A549 (cell line): ENCODE measurements around the gene NR3C2. TPM values are rescaled to one million over a fixed set of nuclear protein-coding genes. Genes with fewer than 3 reads are reported as not detected.

Experiments used
- ATAC-seq, 2 experiments: fragments of 200-7000 bp in 1 of 2; fragments of >200 bp in 1 of 2; cut with Nextera tagmentation in 1 of 2; cut with Tn5 transposase in 1 of 2; 3 replicates each; pipeline versions ENCODE4 v1.8.0 to v1.9.1; 2018 to 2020; ENCODE audit warnings: mild to moderate bottlenecking in 1 of 2, moderate library complexity in 1 of 2
- CTCF ChIA-PET: fragments of 300-600 bp; sonication (Branson Sonifier 250); formaldehyde crosslinking; extraction: SDS; loops from one replicate; lab custom pipeline; 2021; ENCODE audit warnings: antibody characterized with exemption, inconsistent platforms; lab: Yijun Ruan, JAX
- POLR2A ChIA-PET: fragments of 350-600 bp; formaldehyde crosslinking; extraction: SDS; loops from one replicate; lab custom pipeline; 2021; ENCODE audit warnings: antibody characterized with exemption, inconsistent platforms; lab: Yijun Ruan, JAX
- DNase-seq, 2 experiments: peaks; one replicate each; pipeline versions ENCODE4 v3.0.0 to v3.0.0-alpha.2; 2011 to 2016; ENCODE audit warnings: low read depth in 1 of 2, low spot score in 1 of 2
- FAIRE-seq: peaks from 2 replicates; lab custom pipeline; 2011; peaks lifted over from hg19 to GRCh38; lab: Jason Lieb, UNC
- H3K27ac ChIP-seq, 2 experiments: fragments of >200 bp; sonication (Bioruptor Twin); formaldehyde crosslinking; 3 replicates each; pipeline ENCODE4 v1.5.1; 2016 to 2017
- H3K4me1 ChIP-seq: fragments of >200 bp; sonication (Bioruptor Twin); formaldehyde crosslinking; 3 replicates; pipeline ENCODE4 v1.6.1; 2016
- H3K4me2 ChIP-seq: fragments of >200 bp; sonication (Bioruptor Twin); formaldehyde crosslinking; 3 replicates; pipeline ENCODE4 v1.6.1; 2016
- H3K4me3 ChIP-seq: fragments of >200 bp; sonication (Bioruptor Twin); formaldehyde crosslinking; 3 replicates; pipeline ENCODE4 v1.5.1; 2016
- H3K9me3 ChIP-seq: fragments of >200 bp; sonication (Bioruptor Twin); formaldehyde crosslinking; 3 replicates; pipeline ENCODE4 v1.6.1; 2016
- BHLHE40 ChIP-seq: IDR thresholded peaks from 2 replicates; pipeline ENCODE4 v1.6.1; 2012; ENCODE audit warnings: low read depth, low read length, inconsistent platforms
- CBX8 ChIP-seq: fragments of 200-600 bp; sonication (generic); IDR thresholded peaks from 2 replicates; pipeline ENCODE4 v1.6.1; 2016
- CHD2 ChIP-seq: fragments of 150-350 bp; IDR thresholded peaks from 2 replicates; pipeline ENCODE4 v1.6.1; 2014; ENCODE audit warnings: low read length; ENCODE audit not compliant: partially characterized antibody
- EHMT2 ChIP-seq: fragments of 200-600 bp; sonication (generic); IDR thresholded peaks from 2 replicates; pipeline ENCODE4 v1.6.1; 2016; ENCODE audit warnings: antibody characterized with exemption, low read depth, mild to moderate bottlenecking, moderate library complexity
- ESRRA ChIP-seq: fragments of 150-350 bp; IDR thresholded peaks from 2 replicates; pipeline ENCODE4 v1.6.1; 2014; ENCODE audit warnings: mild to moderate bottlenecking, low read length, borderline replicate concordance
- HDAC2 ChIP-seq: fragments of 200-600 bp; sonication (generic); IDR thresholded peaks from 2 replicates; pipeline ENCODE4 v1.6.1; 2016
- JUNB ChIP-seq: fragments of >200 bp; sonication (Bioruptor Twin); formaldehyde crosslinking; IDR thresholded peaks from 2 replicates; pipeline ENCODE4 v1.6.1; 2016
- KDM1A ChIP-seq: fragments of 200-600 bp; sonication (generic); IDR thresholded peaks from 2 replicates; pipeline ENCODE4 v1.6.1; 2016; ENCODE audit warnings: low read depth, mild to moderate bottlenecking
- KDM5A ChIP-seq: fragments of 200-600 bp; sonication (generic); IDR thresholded peaks from 2 replicates; pipeline ENCODE4 v1.6.1; 2016; ENCODE audit warnings: antibody characterized with exemption, mild to moderate bottlenecking
- NPAS2 ChIP-seq: fragments of 250-450 bp; sonication (Bioruptor Pico); IDR thresholded peaks from 2 replicates; pipeline ENCODE4 v1.8.0; 2022; ENCODE audit warnings: mild to moderate bottlenecking, moderate library complexity, borderline replicate concordance
- NR3C1 ChIP-seq: fragments of >200 bp; sonication (Bioruptor Twin); formaldehyde crosslinking; IDR thresholded peaks from 3 replicates; pipeline ENCODE4 v1.6.1; 2017
- POLR2AphosphoS2 ChIP-seq: conservative IDR thresholded peaks from 2 replicates; pipeline ENCODE4 v1.6.1; 2012; ENCODE audit warnings: low read length, improper control_type of control experiment, inconsistent platforms
- RCOR1 ChIP-seq: fragments of 150-350 bp; IDR thresholded peaks from 2 replicates; pipeline ENCODE4 v1.6.1; 2014; ENCODE audit warnings: antibody characterized with exemption, low read length, low read depth
- SMC3 ChIP-seq: fragments of >200 bp; sonication (Bioruptor Twin); formaldehyde crosslinking; IDR thresholded peaks from 3 replicates; pipeline ENCODE4 v1.6.1; 2018; ENCODE audit warnings: inconsistent platforms
- TP53 ChIP-seq: fragments of 250-450 bp; sonication (Bioruptor Pico); IDR thresholded peaks from 2 replicates; pipeline ENCODE4 v1.5.0; 2021; ENCODE audit warnings: mild to moderate bottlenecking, moderate library complexity
- ZFP36 ChIP-seq: fragments of 450-650 bp; IDR thresholded peaks from 2 replicates; pipeline ENCODE4 v1.6.1; 2014; ENCODE audit warnings: borderline replicate concordance; ENCODE audit not compliant: partially characterized antibody
- WGBS: methylation state at CpG from one replicate; pipeline ENCODE4 v1.1.6; 2017; ENCODE audit errors: missing lambda C conversion rate; 5-methylcytosine and 5-hydroxymethylcytosine counted together
- polyA plus RNA-seq, 4 experiments: library from polyadenylated mRNA; depleted of rRNA in 3 of 4; stranded (reverse); fragments of >200 nt; fragmentation: RNase III in 1 of 4; extraction: RNeasy Plus Mini Kit Qiagen cat#74134 plus additional on column Dnase treatment in 1 of 4; gene quantifications; 2 replicates in 3 of 4; 3 replicates in 1 of 4; pipeline ENCODE4 v1.2.3, GENCODE V29; 2011 to 2017
- TF ChIP-seq, protein P1 (sequence below): fragments of 150-350 bp; IDR thresholded peaks from 2 replicates; pipeline ENCODE4 v1.6.1; 2014; ENCODE audit warnings: low read depth, mild to moderate bottlenecking, low read length
- TF ChIP-seq, protein P2 (sequence below): fragments of 450-650 bp; IDR thresholded peaks from 2 replicates; pipeline ENCODE4 v1.6.1; 2014; ENCODE audit warnings: antibody characterized with exemption
- TF ChIP-seq, protein P3 (sequence below): IDR thresholded peaks from 2 replicates; pipeline ENCODE4 v1.6.1; 2012
- TF ChIP-seq, protein P4 (sequence below): IDR thresholded peaks from 2 replicates; pipeline ENCODE4 v1.6.1; 2012
- TF ChIP-seq, protein P5 (sequence below): fragments of 200-600 bp; sonication (generic); IDR thresholded peaks from 2 replicates; pipeline ENCODE4 v1.6.1; 2016; ENCODE audit warnings: antibody characterized with exemption, mild to moderate bottlenecking, moderate library complexity

NR3C2 gene
- polyA plus RNA-seq, 2 of the 4 experiments (the other 2 are of a cell fraction), result 0.01 to 0.03 TPM

GRCh38 chr4:148315049-148315448 lies 127.2 kb downstream of the NR3C2 start:
- H3K4me2 ChIP-seq, result no peak overlapping the region
- POLR2A ChIA-PET, result no interaction called here
- FAIRE-seq (no peak), DNase-seq (no peak), ATAC-seq (no peak)
- CTCF ChIA-PET, result no interaction called here
- WGBS, result 49% methylated on average over 2 of the region's 2 CpGs
- H3K4me3 ChIP-seq, result no peak overlapping the region
- H3K9me3 ChIP-seq, result no peaks in the 10 kb centered on the region
- H3K4me1 ChIP-seq, result no peaks in the 10 kb centered on the region
- TF ChIP-seq NPAS2 (CRISPR knock-in tag) (no peak), RCOR1 (no peak), POLR2AphosphoS2 (no peak), CBX8 (no peak), EHMT2 (no peak), KDM5A (no peak), TP53 (CRISPR knock-in tag) (no peak), HDAC2 (no peak), SMC3 (no peak), BHLHE40 (no peak), JUNB (no peak), CHD2 (no peak)
- TF ChIP-seq, protein P1, sequence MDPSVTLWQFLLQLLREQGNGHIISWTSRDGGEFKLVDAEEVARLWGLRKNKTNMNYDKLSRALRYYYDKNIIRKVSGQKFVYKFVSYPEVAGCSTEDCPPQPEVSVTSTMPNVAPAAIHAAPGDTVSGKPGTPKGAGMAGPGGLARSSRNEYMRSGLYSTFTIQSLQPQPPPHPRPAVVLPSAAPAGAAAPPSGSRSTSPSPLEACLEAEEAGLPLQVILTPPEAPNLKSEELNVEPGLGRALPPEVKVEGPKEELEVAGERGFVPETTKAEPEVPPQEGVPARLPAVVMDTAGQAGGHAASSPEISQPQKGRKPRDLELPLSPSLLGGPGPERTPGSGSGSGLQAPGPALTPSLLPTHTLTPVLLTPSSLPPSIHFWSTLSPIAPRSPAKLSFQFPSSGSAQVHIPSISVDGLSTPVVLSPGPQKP, result no peak
- TF ChIP-seq, protein P2, sequence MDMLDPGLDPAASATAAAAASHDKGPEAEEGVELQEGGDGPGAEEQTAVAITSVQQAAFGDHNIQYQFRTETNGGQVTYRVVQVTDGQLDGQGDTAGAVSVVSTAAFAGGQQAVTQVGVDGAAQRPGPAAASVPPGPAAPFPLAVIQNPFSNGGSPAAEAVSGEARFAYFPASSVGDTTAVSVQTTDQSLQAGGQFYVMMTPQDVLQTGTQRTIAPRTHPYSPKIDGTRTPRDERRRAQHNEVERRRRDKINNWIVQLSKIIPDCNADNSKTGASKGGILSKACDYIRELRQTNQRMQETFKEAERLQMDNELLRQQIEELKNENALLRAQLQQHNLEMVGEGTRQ, result no peak
- H3K27ac ChIP-seq, result no peak overlapping the region

- no peak for FAIRE-seq
- POLR2A ChIA-PET, result no interaction called here
- no peak for ATAC-seq
- TF ChIP-seq, protein P3, sequence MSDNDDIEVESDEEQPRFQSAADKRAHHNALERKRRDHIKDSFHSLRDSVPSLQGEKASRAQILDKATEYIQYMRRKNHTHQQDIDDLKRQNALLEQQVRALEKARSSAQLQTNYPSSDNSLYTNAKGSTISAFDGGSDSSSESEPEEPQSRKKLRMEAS, result no peak
- TF ChIP-seq CHD2 (no peak), ESRRA (no peak), ZFP36 (no peak), NR3C1 (no peak), BHLHE40 (no peak), KDM1A (no peak)
- TF ChIP-seq, protein P4, sequence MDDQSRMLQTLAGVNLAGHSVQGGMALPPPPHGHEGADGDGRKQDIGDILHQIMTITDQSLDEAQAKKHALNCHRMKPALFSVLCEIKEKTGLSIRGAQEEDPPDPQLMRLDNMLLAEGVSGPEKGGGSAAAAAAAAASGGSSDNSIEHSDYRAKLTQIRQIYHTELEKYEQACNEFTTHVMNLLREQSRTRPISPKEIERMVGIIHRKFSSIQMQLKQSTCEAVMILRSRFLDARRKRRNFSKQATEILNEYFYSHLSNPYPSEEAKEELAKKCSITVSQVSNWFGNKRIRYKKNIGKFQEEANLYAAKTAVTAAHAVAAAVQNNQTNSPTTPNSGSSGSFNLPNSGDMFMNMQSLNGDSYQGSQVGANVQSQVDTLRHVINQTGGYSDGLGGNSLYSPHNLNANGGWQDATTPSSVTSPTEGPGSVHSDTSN, result no peak
- TF ChIP-seq, protein P5, sequence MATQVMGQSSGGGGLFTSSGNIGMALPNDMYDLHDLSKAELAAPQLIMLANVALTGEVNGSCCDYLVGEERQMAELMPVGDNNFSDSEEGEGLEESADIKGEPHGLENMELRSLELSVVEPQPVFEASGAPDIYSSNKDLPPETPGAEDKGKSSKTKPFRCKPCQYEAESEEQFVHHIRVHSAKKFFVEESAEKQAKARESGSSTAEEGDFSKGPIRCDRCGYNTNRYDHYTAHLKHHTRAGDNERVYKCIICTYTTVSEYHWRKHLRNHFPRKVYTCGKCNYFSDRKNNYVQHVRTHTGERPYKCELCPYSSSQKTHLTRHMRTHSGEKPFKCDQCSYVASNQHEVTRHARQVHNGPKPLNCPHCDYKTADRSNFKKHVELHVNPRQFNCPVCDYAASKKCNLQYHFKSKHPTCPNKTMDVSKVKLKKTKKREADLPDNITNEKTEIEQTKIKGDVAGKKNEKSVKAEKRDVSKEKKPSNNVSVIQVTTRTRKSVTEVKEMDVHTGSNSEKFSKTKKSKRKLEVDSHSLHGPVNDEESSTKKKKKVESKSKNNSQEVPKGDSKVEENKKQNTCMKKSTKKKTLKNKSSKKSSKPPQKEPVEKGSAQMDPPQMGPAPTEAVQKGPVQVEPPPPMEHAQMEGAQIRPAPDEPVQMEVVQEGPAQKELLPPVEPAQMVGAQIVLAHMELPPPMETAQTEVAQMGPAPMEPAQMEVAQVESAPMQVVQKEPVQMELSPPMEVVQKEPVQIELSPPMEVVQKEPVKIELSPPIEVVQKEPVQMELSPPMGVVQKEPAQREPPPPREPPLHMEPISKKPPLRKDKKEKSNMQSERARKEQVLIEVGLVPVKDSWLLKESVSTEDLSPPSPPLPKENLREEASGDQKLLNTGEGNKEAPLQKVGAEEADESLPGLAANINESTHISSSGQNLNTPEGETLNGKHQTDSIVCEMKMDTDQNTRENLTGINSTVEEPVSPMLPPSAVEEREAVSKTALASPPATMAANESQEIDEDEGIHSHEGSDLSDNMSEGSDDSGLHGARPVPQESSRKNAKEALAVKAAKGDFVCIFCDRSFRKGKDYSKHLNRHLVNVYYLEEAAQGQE, result no peak
- H3K4me2 ChIP-seq, result no peak overlapping the region
- 25% methylated on average over 2 of the region's 2 CpGs for WGBS
- CTCF ChIA-PET, result no interaction called here
- no peak for DNase-seq
- H3K4me1 ChIP-seq, result no peaks in the 10 kb centered on the region
- no peaks in the 10 kb centered on the region for H3K9me3 ChIP-seq
- no peak overlapping the region for H3K4me3 ChIP-seq
- no peak overlapping the region for H3K27ac ChIP-seq
Observed at GRCh38 chr4:148312956-148313490, 129.2 kb downstream of the NR3C2 start.
